ENCODE results near the gene CD300LG.

DNA sequence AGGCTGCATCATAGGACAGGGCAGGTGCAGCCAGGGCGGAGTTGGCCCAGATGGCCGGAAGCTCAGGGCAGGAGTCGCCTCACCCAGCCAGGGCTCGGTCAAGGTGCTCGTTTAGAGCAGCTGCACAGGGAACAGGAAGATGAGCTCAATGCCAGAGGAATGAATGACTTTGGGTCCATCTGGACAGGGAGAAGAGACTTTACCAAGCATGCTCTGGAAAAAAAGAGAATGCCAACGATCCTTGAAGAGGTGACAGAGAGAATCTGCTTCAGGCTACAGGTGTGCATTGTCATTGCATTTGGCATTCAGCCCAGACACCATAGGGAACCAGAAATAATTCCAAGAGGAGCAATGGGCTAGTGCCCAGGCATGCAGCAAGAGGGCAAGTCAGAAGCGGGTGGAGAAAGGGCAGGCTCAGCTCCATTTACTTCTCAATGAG, 7.3 kb upstream of the CD300LG start:
- TF ChIP-seq, protein P1, sequence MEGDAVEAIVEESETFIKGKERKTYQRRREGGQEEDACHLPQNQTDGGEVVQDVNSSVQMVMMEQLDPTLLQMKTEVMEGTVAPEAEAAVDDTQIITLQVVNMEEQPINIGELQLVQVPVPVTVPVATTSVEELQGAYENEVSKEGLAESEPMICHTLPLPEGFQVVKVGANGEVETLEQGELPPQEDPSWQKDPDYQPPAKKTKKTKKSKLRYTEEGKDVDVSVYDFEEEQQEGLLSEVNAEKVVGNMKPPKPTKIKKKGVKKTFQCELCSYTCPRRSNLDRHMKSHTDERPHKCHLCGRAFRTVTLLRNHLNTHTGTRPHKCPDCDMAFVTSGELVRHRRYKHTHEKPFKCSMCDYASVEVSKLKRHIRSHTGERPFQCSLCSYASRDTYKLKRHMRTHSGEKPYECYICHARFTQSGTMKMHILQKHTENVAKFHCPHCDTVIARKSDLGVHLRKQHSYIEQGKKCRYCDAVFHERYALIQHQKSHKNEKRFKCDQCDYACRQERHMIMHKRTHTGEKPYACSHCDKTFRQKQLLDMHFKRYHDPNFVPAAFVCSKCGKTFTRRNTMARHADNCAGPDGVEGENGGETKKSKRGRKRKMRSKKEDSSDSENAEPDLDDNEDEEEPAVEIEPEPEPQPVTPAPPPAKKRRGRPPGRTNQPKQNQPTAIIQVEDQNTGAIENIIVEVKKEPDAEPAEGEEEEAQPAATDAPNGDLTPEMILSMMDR (IDR thresholded peaks at IDR 0.05), result no peak
- TF ChIP-seq POLR2A (IDR thresholded peaks at IDR 0.05), result no peak

All from right lobe of liver (tissue), 4 donors.